DOHH2 (cell line): ENCODE results near the gene RAD51B.

Experiments used
- H3F3A ChIP-seq: fragments of 200-600 bp; sonication (generic), shearing (Covaris generic); 2 replicates; pipeline ENCODE4 v1.6.0; 2016; ENCODE audit warnings: antibody characterized with exemption, mild to moderate bottlenecking; ENCODE audit not compliant: control insufficient read depth, insufficient read depth
- H3K27ac ChIP-seq: fragments of 200-600 bp; sonication (generic); 2 replicates; pipeline ENCODE4 v1.5.1; 2014; ENCODE audit warnings: low read depth, mild to moderate bottlenecking, low read length, moderate library complexity
- H3K27me3 ChIP-seq: fragments of 200-600 bp; sonication (generic); 2 replicates; pipeline ENCODE4 v1.6.1; 2014; ENCODE audit warnings: mild to moderate bottlenecking, low read length, mixed read lengths; ENCODE audit not compliant: control insufficient read depth
- H3K36me3 ChIP-seq: fragments of 200-600 bp; sonication (generic); 2 replicates; pipeline ENCODE4 v1.6.1; 2014; ENCODE audit warnings: mild to moderate bottlenecking, low read length, moderate library complexity, mixed read lengths; ENCODE audit not compliant: control insufficient read depth
- H3K4me1 ChIP-seq: fragments of 200-600 bp; sonication (generic); 2 replicates; pipeline ENCODE4 v1.6.1; 2014; ENCODE audit warnings: mild to moderate bottlenecking, low read length, mixed read lengths; ENCODE audit not compliant: control insufficient read depth
- H3K4me2 ChIP-seq: fragments of 200-600 bp; sonication (generic); 2 replicates; pipeline ENCODE4 v1.6.0; 2014; ENCODE audit warnings: mild to moderate bottlenecking, low read length, moderate library complexity
- H3K4me3 ChIP-seq: fragments of 200-600 bp; sonication (generic); 2 replicates; pipeline ENCODE4 v1.5.1; 2014; ENCODE audit warnings: mild to moderate bottlenecking, low read length, mixed read lengths
- H3K79me2 ChIP-seq: fragments of 200-600 bp; sonication (generic); 2 replicates; pipeline ENCODE4 v1.6.1; 2014; ENCODE audit warnings: mild to moderate bottlenecking, low read length, mixed read lengths; ENCODE audit not compliant: control insufficient read depth
- H3K9me2 ChIP-seq: fragments of 200-600 bp; sonication (generic); replicated peaks from 2 replicates; pipeline ENCODE4 v1.6.1; 2014; ENCODE audit warnings: mild to moderate bottlenecking, low read length, mixed read lengths; ENCODE audit not compliant: control insufficient read depth
- H3K9me3 ChIP-seq: fragments of 200-600 bp; sonication (generic); 2 replicates; pipeline ENCODE4 v1.6.1; 2014; ENCODE audit warnings: antibody characterized with exemption, low read length, mixed read lengths; ENCODE audit not compliant: control insufficient read depth, insufficient read depth
- H4K20me1 ChIP-seq: fragments of 200-600 bp; sonication (generic); 2 replicates; pipeline ENCODE4 v1.6.0; 2014; ENCODE audit warnings: low read depth, mild to moderate bottlenecking, antibody characterized with exemption, low read length, moderate library complexity; ENCODE audit not compliant: control insufficient read depth, insufficient read depth
- CTCF ChIP-seq: fragments of 200-600 bp; sonication (generic); IDR thresholded peaks from one replicate; pipeline ENCODE4 v1.5.1; 2014; ENCODE audit warnings: antibody characterized with exemption, mild to moderate bottlenecking, low read depth, low read length; ENCODE audit not compliant: poor library complexity, severe bottlenecking
- EZH2phosphoT487 ChIP-seq: fragments of 200-600 bp; sonication (generic); IDR thresholded peaks from 2 replicates; pipeline ENCODE4 v1.6.1; 2017; ENCODE audit warnings: borderline replicate concordance, mild to moderate bottlenecking, antibody characterized with exemption, low read length, moderate library complexity, mixed read lengths

The RAD51B gene

GRCh38 chr14:68573722-68574121 lies 754.1 kb downstream of the RAD51B start:
- Histone ChIP-seq H3K4me1 (no peaks in the 10 kb centered on the region), H3K4me2 (no peak overlapping the region), H3K36me3 (no peaks in the 10 kb centered on the region), H3K4me3 (no peak overlapping the region), H3K27ac (no peak overlapping the region), H4K20me1 (no peaks in the 10 kb centered on the region), H3K9me3 (no peaks in the 10 kb centered on the region), H3K27me3 (no peaks in the 10 kb centered on the region), H3K79me2 (no peaks in the 10 kb centered on the region), H3F3A (no peaks in the 10 kb centered on the region), H3K9me2 (no peaks in the 10 kb centered on the region)
- TF ChIP-seq CTCF (no peak), EZH2phosphoT487 (no peak)

GRCh38 chr14:68574461-68574860 lies 754.9 kb downstream of the RAD51B start:
- no peak overlapping the region for H3K4me3 ChIP-seq
- no peak for TF ChIP-seq EZH2phosphoT487
- TF ChIP-seq CTCF, result no peak
- H3K4me2 ChIP-seq, result no peak overlapping the region
- no peaks in the 10 kb centered on the region for H3K79me2 ChIP-seq
- no peaks in the 10 kb centered on the region for H3K9me3 ChIP-seq
- H3K9me2 ChIP-seq, result no peaks in the 10 kb centered on the region
- H4K20me1 ChIP-seq, result no peaks in the 10 kb centered on the region
- H3K4me1 ChIP-seq, result no peaks in the 10 kb centered on the region
- H3K27ac ChIP-seq, result no peak overlapping the region
- H3F3A ChIP-seq, result no peaks in the 10 kb centered on the region
- no peaks in the 10 kb centered on the region for H3K27me3 ChIP-seq
- no peaks in the 10 kb centered on the region for H3K36me3 ChIP-seq

GRCh38 chr14:68574906-68575305 lies 755.3 kb downstream of the RAD51B start:
- H3K4me3 ChIP-seq, result no peak overlapping the region
- H3K27me3 ChIP-seq, result no peaks in the 10 kb centered on the region
- no peaks in the 10 kb centered on the region for H4K20me1 ChIP-seq
- H3K79me2 ChIP-seq, result no peaks in the 10 kb centered on the region
- H3F3A ChIP-seq, result no peaks in the 10 kb centered on the region
- no peaks in the 10 kb centered on the region for H3K9me3 ChIP-seq
- no peaks in the 10 kb centered on the region for H3K36me3 ChIP-seq
- no peak overlapping the region for H3K4me2 ChIP-seq
- TF ChIP-seq EZH2phosphoT487 (no peak), CTCF (no peak)
- no peaks in the 10 kb centered on the region for H3K9me2 ChIP-seq
- H3K27ac ChIP-seq, result no peak overlapping the region
- H3K4me1 ChIP-seq, result no peaks in the 10 kb centered on the region

GRCh38 chr14:68575426-68575825 lies 755.8 kb downstream of the RAD51B start:
- Histone ChIP-seq H3K79me2 (no peaks in the 10 kb centered on the region), H3K4me2 (no peak overlapping the region), H3K36me3 (no peaks in the 10 kb centered on the region), H4K20me1 (no peaks in the 10 kb centered on the region), H3K27ac (no peak overlapping the region), H3K9me2 (no peaks in the 10 kb centered on the region), H3K4me1 (no peaks in the 10 kb centered on the region), H3K27me3 (no peaks in the 10 kb centered on the region), H3K4me3 (no peak overlapping the region), H3F3A (no peaks in the 10 kb centered on the region), H3K9me3 (no peaks in the 10 kb centered on the region)
- TF ChIP-seq EZH2phosphoT487, result no peak
- TF ChIP-seq CTCF, result no peak
